HPDE6-E6E7 (cell line): ENCODE data around the gene STK25.
"Not testable (repeated sequence)": the region's sequence is repeated elsewhere in the genome, so short reads cannot be mapped to it uniquely, and the experiment has no call there.

ENCODE experiments used
- DNase-seq: peaks from one replicate; pipeline ENCODE4 v3.0.0; 2011; ENCODE audit warnings: missing footprints; ENCODE audit errors: extremely low spot score

Gene STK25

DNA sequence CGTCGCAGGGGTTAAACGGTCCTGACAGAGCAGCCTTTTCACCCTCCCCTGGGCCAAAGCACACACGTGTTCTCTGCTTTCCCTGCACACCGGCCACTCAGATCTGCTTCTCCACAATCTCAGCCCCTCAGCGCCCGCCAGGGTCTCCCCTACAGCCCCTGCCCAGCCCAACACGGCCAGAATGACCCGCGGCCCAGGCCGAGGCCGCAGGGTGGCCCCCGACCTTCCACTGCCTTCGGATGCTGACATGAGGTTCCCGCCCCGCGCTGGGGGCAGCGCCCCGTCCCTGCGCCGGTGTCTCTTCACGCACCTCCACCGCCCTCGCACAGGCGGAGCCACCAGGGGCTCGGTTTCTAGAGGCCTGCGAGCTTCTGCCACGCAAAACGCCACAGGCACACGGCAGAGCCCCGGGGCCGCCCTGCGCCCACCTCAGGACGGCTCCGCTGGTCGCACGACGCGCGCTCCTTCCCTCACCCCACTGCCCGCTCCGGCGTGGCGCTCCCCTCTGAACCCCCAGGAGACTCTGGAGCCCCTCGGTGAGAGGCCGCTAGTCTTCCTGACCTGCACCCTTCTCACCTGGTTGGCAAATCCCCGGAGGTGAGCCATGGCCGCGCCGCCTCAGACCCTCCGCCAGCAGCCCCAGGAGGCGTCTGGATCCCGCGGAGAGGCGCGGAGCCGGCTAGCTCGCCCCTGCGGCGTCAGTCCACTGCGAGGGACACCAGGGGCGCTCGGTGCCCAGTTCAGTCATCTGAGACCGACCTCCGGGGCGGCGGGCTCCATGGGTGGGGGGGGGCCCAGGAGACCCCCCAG lies 749 bp downstream of the STK25 start:
- peak; percentile 49 for DNase-seq

DNA sequence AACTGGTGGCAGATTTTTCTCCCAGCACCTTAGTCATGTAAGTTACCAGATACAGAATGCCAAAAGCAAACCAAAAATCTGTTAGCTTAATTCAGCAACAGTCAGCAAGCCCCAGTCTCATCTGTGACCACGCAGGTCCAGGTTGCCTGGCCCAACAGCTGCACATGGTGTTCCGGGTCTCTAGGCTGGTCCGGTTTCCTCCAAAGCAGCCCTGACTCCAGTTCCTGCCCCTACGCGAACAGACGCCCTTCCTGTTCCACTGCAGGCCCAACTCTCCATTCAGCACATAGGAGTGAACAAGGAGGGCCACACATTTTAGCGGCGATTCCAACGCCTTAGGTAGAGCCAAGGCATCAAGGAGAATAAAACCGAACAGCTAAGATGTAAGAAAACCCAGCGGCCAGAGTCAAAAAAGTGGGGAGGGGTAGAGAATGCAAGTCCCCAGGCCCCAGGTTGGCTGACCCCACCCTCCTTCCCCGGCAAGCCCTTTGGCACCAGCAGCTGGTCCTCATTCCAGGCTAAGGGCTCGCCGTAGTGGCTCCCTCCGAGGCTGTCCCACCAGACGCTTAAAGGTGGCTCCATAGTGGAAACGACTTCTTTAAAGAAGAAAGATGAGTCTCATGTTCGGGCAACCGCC lies 1.5 kb downstream of the STK25 start:
- no peak for DNase-seq

DNA sequence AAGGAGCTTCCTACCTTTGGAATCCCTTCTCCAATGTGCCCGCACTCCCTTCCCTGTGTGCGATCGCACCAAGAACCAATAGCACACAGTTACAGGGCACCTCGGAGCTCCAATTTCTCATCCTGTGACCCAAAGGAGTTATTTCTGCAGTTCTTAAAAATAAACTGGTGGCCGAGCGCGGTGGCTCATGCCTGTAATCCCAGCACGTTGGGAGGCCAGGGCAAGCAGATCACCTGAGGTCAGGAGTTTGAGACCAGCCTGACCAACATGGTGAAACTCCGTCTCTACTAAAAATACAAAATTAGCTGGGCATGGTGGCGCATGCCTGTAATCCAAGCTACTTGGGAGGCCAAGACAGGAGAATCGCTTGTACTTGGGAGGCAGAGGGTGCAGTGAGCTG lies 2.1 kb downstream of the STK25 start:
- DNase-seq: not testable (repeated sequence)

DNA sequence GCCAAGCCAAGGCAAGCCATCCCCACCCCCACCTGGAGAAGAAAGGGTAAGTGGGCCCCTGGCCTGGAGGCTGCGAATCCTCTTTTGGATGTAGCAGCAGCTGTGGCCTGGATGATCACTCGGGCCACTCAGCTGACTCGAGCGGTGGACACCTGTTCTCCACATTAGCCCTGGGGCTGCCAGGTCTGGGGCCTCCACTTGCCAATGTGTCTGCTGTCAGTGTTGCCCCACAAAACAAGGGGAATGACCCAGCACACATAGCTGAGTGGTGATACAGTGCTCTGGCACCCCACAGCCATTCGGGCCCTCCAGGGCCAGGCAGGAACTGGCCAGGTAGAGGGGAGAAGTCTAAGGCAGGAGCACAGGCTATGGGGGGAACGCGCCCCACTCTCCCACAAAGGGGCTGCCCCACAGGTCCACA lies 2.6 kb downstream of the STK25 start:
- no peak for DNase-seq

DNA sequence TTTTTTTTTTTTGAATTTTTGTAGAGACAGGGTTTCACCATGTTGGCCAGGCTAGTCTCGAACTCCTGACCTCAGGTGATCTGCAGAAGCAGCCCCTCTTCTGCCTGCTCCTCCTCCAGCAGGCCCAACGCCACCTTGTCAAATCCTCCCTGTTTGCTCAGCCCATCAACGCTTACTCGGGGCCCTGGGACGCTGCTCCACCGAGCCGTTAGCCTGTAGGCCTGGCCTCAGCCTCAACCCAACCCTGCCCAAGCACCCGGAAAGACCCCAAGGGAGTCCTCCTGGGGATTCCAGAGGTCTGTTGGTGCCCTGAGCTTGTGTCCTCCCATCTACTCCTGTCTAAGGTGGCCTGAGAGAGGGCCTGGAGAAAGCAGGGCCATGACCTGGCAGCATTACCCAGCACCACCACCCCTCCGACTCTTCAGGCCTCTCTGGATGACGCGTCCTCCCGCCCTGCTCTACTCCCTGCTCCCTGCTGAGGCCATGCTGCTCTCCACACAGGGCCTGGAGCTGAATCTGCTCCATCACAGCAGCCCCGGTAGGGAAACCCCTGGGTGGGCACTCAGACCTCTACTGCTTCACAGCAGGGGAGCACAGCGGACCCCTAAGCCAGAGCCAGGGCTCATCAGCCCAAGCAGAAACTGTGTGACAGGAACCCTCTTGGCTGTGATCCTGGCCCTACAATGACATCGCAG lies 3.2 kb downstream of the STK25 start:
- DNase-seq: no peak

DNA sequence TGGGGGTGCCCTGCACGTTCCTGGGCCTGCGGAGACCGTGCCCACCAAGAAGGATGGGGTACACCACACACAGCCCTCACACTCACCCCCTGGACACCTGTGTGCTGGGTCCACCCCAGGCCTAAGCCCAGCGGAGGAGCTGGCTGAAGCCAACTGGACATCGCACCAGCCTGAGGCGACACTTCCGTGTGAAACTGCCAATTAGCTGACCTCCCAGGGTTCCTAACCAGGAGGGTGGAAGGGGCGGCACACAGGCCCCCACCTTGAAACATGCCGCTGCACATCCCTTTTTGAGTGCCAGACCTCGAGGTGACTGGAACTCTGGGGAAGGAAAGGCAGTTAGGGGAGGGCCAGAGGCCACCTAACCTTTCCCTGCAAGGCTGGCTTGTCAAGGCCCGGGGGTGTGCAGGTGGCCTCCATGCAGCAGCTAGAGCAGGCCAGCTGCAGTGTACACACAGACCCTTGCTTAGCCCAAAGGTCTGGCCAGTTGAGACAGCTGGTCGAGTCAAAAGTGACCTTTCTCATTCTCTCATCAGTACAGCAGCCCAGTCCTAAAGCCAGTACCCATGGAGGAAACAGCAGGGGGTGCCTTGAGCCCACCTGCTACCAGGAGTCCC lies 4.5 kb downstream of the STK25 start:
- DNase-seq: no peak

DNA sequence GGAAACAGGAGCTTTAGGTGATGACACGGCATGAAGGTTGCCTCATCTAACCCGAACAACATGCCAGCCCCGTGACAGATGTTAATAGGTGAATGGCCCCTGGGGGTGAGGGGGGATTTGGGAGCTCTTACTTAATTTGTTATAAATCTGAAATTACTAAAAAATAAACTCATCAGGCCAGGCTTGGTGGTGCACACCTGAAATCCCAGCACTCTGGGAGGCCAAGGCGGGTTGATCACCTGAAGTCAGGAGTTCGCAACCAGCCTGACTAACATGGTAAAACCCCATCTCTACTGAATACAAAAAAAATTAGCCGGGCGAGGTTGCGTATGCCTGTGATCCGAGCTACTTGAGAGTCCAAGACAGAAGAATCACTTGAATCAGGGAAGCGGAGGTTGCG lies 6.1 kb downstream of the STK25 start:
- no peak for DNase-seq

DNA sequence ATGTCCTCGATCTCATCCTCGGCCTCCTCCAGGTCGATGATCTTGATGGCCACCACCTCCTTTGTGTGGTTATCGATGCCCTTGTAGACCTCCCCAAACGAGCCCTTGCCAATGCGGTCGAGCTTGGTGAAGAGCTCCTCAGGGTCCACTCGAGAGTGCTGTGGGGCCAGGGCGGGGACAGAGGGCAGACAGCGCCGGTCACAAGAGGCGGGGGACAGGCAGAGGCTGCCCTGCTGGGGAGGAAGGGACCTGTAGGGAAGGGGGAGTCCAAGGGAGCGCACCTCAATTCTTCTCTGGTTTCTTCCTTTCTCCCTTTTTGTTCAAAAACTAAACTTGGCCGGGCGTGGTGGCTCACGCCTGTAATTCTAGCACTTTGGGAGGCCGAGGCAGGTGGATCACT lies 6.8 kb downstream of the STK25 start:
- DNase-seq: no peak

DNA sequence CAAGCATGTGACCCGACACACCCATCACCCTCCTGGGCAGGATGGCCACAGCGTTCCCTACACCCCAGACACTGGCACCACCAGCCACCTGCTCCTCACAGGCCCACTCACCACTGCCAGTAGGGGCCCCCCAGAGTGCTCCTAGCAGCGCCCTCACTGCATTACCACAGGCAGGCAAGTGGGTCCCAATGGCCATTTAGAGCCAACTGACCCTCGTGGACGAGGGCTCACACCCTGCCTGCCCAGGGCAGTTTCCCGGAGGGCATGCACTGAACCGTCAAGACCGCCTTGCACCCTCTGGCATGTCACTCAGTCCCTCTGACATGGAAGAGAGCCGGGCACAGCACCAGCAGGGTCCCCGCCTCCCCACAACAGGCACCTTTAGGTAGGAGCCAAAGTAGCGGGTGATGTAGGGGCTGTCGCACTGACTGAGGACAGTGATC lies 7.3 kb downstream of the STK25 start:
- no peak for DNase-seq

DNA sequence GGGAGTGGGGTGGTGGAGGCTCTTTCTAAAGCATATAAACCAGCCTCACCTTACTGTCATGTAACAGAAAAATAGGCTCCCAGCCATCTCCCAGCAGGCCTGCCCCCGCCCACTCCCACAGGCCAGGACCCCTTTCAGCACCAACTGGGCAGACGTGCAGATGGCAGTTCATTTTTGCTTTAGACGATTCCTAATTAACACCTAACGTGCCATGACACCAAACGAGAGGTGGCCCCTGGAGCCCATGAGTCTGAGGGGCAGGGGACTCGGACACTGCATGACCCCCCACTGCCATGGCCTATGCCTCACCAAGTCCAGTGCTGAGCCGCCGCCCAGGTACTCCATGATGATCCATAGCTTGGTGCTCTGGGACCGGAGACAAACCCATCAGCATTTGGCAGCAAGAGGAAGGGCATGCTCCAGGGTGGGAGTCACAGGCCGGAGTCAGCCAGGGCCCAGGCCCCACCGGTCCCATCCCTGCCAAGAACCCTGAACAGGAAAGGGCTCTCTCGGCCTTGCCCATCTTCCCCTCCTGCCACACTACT lies 7.9 kb downstream of the STK25 start:
- DNase-seq: no peak

DNA sequence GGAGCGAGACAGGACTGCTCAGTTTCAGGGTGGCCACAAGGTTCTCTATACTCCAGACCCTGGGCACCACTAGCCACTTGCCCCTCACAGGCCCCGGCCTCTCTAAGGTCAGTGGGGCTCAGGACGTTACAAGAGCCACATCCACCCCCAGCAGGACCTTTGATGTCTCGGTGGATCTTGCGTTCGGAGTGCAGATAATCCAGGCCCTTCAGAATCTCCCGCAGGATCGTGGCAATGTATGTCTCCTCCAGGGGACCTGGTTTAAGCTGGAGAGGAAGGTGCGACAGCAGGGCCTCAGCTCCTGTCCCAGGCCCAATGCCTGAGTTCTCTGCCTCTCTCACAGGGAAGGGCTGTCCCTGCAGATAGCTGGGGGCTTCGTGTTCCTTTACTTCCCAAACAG lies 8.4 kb downstream of the STK25 start:
- DNase-seq: no peak

DNA sequence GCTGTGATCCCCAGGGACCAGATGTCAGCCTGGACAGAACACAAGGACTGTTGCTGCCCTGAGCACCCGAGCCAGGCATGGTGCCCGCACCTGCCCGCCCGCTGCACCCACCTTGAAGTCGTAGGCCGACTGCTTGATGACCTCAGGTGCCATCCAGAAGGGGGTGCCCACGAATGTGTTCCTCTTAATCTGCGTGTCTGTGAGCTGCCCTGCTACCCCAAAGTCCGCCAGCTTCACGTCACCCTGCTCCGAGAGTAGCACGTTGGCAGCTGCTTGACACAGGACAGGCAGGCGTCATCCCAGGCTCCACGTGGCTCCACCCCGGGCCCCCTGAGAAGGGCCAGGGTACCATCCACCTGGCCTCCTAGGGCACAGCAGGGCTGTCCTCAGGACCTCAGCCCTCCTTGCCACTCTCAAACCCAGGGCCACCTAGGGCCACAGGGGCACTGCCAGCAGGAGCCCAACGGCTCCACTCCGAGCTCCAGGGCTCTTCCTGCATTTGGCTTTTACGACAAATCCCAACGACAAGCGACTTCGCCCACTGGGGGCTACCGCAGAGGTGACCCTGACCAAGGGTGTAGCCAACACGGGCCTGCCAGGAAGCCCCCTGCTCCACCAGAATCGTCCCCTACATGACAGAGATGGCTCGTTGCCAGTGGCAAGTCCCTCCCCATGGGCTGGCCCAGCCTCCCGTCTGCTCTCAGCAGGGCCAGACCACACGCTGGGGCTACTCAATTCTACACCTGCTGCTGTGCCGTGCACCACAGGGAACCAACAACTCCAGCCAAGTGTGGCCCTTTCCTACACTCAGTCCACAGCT lies 9.0 kb downstream of the STK25 start:
- no peak for DNase-seq

DNA sequence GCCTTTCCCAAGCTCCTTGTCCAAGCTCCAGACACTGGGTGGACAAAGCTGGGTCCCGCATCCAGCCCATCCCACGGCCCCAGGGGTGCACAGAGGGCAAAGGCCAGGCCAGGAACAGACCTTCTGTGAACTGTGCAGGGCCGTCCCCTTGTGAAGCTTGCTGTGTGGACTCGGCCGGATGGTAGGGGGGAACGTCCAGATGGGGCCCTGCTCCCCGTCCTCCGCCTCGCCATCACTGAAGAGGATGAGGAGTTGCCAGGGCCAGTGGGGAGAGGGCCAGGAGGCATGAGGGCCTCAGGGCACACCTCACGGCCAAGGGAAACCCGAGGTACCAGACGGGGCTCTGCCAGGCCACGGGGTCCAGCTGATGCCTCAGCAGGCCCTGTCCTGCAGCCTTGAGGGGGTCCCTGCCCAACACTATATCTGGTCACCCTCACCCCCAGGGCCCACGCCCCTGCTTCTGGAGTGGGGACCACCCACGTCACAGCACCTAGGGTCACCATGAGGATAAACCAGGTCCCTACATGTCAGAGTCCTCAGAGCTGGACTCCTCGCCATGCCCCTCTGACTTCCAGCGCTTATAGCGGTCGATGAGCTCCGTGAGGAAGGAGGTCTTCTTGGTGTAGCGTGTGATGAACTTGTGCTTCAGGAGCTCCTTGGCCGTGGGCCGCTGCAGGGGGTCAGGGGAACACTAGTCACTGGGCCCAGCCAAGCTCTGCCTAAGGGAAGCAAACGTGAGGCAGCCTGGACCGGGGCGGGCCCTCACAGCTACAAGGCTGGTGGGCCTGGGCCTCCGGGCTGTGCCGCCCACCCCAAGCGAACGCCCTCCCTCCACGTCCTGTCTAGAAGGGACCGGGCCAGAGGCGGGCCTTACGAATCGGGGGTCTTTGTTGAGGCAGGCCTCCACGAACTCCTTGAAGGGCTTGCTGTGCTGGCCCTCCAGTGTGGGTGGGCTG lies 10.0 kb downstream of the STK25 start:
- no peak for DNase-seq

DNA sequence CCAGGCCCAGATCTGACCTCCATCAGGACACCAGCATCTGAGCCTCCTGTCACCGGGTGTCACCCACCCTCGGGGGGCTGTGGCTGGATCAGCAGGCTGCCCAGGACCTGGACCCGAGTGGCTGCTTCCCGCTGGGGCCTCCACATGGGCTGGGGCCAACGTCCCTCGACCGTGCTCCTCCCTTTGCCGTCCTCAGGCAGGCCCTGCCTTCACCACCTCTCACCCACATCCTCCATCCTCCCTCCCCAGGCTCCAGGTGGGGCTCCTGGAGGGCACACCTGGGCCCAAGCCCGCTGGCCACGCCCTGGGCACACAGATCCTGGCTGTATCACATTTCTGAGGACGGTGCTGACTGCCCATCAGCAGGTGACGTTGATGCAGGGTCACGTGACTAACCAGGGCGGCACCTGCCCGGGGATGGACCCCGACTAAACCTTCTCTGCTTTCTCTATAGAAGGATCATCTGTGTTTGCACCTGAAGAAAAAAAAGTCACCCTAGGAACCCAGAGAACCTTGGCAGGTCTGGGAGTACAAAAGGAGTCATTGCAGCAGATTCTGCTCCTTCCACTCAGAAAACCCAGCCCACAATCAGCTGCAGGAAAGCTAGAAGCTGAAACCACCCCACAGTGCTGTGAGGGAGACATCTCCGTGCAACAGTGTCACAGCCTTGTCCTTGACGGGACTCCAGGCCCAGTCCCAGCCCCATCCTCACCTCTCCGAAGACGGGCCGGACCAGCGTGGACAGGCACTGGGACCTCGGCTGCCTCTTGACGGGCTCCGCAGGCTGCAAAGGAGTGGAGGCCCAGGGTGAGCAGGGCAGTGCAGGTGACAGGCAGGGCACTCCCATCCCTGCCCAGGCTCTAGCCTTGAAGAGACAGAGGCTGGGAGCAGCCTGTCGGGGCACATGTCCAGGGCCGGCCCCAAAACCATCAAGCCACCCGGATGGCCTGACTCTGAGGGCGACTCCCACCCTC lies 11.2 kb downstream of the STK25 start:
- DNase-seq: no peak

DNA sequence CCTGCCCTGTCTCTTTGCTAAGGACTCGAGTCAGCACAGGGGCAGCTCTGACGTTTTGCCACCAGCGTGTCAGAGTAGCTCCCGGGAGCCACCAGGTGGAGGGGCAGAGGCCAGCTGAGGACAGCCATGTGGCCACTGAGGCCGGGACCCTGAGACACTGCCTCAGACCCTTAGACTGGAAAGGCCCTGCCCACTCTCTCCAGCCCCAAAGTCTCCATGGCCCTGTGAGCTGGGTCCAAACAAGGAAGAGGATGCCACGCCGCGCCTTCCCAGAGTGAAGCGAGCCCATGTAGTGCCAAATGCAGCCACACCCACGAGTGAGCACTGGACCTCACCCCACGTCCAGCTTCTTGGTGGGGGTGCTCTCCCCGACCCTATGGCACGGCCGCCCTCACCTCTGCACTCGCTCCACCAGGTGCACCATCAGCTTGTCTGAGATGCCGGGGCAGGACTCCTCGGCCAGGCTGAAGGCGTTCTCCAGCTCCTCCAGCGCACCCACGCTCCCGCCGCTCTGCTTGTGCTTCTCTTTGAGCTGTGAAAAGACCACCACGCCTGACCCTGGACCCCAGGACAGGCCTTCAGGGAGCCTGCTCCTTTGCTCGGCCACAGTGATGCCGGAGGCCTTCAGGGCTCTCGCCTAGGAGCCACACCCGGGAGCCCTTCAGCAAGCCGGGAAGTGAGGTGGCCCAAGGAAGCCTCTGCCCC lies 12.2 kb downstream of the STK25 start:
- no peak for DNase-seq

DNA sequence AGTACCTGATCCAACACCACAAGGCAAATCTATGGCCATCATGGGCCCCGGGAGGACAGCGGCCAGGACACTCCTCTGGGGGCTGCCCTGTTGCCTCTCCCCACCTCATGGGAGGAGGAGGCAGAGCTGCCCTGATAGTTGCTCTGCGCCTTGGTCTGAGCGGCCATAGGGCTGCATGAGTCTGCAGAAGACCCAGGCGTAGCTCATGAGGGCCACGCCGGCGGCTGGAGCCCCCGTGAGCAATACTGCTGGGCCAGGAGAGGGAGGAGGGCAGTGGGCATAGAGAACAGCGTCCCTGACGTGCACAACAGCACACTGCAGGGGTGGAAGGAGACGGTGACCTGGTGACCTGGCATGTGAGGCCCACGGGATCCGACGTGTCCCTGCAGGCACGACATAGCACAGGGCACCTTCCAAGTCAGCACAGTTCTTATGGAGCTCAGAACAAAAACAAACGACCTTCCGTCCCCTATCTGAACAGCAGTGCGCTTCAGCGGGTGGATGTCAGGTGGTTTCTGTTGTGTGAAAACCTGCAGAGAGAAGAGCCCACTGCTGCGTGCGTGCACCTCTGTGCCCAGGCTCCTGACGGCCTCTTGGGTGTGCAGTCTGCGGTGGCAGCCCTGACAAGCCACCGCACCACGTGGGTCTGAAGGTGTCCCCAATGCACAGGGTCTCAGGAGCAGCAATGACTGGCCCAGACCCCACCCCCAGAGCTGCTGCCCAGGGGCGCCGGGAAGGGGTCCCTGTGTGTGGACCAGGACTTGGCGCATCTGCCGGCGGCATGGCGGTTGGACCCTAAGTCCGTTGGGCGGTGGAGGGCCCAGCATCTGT lies 13.0 kb downstream of the STK25 start:
- no peak for DNase-seq

DNA sequence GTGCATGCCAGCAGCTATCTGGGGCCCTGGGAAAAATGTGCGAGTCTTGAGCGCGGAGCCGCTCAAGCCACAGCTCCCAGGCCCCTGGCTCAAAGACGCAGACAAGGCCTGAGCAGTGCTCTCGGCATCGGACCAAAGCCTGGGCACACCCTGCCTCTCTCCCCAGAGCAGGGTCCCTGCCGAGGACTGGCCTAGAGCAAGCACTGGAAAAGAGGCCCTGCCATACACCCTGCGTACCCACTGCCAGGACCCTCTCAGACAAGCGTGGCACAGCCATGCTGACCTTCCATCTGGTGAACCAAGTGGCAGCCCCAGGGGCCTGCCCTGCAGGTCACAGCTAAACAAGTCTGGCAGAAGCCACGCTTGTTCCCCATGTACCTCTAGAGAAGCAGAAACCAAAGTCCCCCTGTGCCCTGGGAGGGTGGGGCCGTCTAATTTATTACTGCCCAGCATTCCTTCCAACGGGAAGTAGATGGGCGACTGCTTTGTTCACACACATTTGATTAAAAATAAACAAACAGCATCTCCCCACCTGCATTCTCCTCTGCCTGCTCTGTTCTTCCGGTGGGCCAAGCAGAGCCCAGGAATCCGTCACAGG lies 14.0 kb downstream of the STK25 start:
- DNase-seq: no peak
